ENCODE results near the gene TRIM24. TPM values are rescaled to one million over a fixed set of nuclear protein-coding genes. Genes with fewer than 3 reads are reported as not detected.

TRIM24 gene
- polyA plus RNA-seq, 3 donors = 3.5 to 8.9 (median 6.0) TPM

DNA sequence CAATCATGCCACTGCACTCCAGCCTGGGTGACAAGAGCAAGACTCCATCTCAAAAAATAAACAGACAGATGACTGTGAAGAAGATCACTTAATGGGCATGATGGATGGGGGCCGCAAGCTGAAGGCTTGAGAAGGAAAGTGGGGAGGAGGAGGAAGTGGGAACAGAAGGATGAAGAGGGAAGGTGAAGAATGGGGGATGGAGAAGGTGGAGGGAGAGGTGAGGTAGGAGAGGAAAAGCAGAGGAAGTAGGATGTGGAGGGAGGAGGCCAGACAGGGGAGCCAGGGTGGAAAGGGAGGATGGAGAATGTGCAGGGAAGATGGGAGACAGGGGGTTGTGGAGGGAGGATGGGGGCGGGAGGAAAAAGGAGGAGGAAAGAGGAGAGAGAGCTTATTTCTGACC is 172.3 kb downstream of the TRIM24 start:
- Mint-ChIP-seq H3K4me1 (no peaks in the 10 kb centered on the region), H3K27me3 (ENCODE audit: low read depth in 3 of 3) (peaks cover 0 to 2% (median 2%) of the 10 kb centered on the region in 3 donors), H3K4me3 (no peak overlapping the region), H3K9me3 (no peaks in the 10 kb centered on the region), H3K36me3 (no peaks in the 10 kb centered on the region), H3K27ac (no peak overlapping the region)
- H3K4me3 ChIP-seq (replicated peaks in 1 of 3; ENCODE audit: low read depth in 2 of 3, low read length in 3 of 3) = no peak overlapping the region
- intact Hi-C loops (cut with micrococcal nuclease) = no loop called here
- H3K9me3 ChIP-seq (replicated peaks in 1 of 2; ENCODE audit: control insufficient read depth in 1 of 2, insufficient read depth in 1 of 2, low read length in 2 of 2) = no peaks in the 10 kb centered on the region
- no peak overlapping the region for H3K27ac ChIP-seq (ENCODE audit: low read depth in 1 of 2, low read length in 2 of 2)
- H3K4me1 ChIP-seq (ENCODE audit: control insufficient read depth in 1 of 2, insufficient read depth in 2 of 2, low read length in 2 of 2) = no peaks in the 10 kb centered on the region
- H3K36me3 ChIP-seq (replicated peaks in 1 of 2; ENCODE audit: control insufficient read depth in 1 of 2, insufficient read depth in 2 of 2, low read length in 2 of 2) = no peaks in the 10 kb centered on the region
- H4K20me1 ChIP-seq (ENCODE audit: insufficient read depth, low read length) = no peaks in the 10 kb centered on the region
- H3K27me3 ChIP-seq (ENCODE audit: control insufficient read depth in 2 of 2, insufficient read depth in 2 of 2, low read length in 2 of 2) = no peaks in the 10 kb centered on the region
- DNase-seq = no peak
- TF ChIP-seq, protein P1, sequence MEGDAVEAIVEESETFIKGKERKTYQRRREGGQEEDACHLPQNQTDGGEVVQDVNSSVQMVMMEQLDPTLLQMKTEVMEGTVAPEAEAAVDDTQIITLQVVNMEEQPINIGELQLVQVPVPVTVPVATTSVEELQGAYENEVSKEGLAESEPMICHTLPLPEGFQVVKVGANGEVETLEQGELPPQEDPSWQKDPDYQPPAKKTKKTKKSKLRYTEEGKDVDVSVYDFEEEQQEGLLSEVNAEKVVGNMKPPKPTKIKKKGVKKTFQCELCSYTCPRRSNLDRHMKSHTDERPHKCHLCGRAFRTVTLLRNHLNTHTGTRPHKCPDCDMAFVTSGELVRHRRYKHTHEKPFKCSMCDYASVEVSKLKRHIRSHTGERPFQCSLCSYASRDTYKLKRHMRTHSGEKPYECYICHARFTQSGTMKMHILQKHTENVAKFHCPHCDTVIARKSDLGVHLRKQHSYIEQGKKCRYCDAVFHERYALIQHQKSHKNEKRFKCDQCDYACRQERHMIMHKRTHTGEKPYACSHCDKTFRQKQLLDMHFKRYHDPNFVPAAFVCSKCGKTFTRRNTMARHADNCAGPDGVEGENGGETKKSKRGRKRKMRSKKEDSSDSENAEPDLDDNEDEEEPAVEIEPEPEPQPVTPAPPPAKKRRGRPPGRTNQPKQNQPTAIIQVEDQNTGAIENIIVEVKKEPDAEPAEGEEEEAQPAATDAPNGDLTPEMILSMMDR (IDR thresholded peaks at IDR 0.05) = no peak
- H3K4me2 ChIP-seq (replicated peaks; ENCODE audit: extremely low read depth, low read length, poor library complexity, severe bottlenecking) = no peak overlapping the region
- 100% methylated on average over 1 of the region's 2 CpGs for WGBS (ENCODE audit: insufficient coverage)
- no peaks in the 10 kb centered on the region for H3K79me2 ChIP-seq (ENCODE audit: insufficient read depth, low read length)
- H3K9ac ChIP-seq (ENCODE audit: insufficient read depth, low read length, poor library complexity, severe bottlenecking) = no peak overlapping the region
- no peak overlapping the region for H2AFZ ChIP-seq (ENCODE audit: insufficient read depth, low read depth, low read length, poor library complexity, severe bottlenecking)

DNA sequence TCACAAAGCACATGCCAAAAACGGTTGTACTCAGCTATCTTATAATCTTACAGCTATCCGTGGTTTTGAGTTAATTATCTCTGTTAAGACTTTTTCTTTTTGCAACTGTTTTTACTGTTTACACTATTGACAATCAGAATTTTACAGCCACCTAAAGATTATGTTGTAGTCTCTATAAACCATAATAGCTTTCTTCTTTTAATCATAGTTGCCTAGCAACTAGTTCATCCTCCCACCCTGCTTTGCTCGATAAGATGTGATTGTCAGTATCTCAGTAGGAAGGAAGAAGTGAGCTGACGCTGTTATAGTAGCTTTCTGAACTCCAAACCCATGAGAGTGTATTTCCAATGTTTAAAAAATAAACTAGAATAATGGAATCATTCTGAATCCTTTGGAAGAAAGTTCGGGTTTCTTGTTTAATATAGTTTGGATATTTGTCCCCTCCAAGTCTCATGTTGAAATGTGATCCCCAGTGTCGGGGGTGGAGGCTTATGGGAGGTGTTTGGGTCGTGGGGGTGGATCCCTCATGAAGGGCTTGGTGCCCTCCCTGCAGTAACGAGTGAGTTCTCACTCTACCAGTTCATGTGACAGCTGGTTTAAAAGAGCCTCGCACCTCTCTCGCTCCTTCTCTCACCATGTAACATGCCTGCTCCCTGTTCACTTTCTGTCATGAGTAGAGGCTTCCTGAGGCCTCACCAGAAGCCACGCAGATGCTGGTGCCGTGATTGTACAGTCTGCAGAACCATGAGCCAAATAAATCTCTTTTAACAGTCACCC is 173.0 kb downstream of the TRIM24 start:
- no peak overlapping the region for H3K9ac ChIP-seq (ENCODE audit: insufficient read depth, low read length, poor library complexity, severe bottlenecking)
- no peaks in the 10 kb centered on the region for H3K9me3 Mint-ChIP-seq
- no peak for DNase-seq
- no peaks in the 10 kb centered on the region for H3K4me1 Mint-ChIP-seq
- H3K27me3 Mint-ChIP-seq (ENCODE audit: low read depth in 3 of 3) = peaks cover 0 to 2% (median 2%) of the 10 kb centered on the region in 3 donors
- no peaks in the 10 kb centered on the region for H3K4me1 ChIP-seq (ENCODE audit: control insufficient read depth in 1 of 2, insufficient read depth in 2 of 2, low read length in 2 of 2)
- no peak overlapping the region for H2AFZ ChIP-seq (ENCODE audit: insufficient read depth, low read depth, low read length, poor library complexity, severe bottlenecking)
- no peaks in the 10 kb centered on the region for H3K36me3 Mint-ChIP-seq
- H3K27ac ChIP-seq (ENCODE audit: low read depth in 1 of 2, low read length in 2 of 2) = no peak overlapping the region
- H3K4me3 ChIP-seq (replicated peaks in 1 of 3; ENCODE audit: low read depth in 2 of 3, low read length in 3 of 3) = no peak overlapping the region
- no peak overlapping the region for H3K4me3 Mint-ChIP-seq
- no peaks in the 10 kb centered on the region for H4K20me1 ChIP-seq (ENCODE audit: insufficient read depth, low read length)
- no peaks in the 10 kb centered on the region for H3K9me3 ChIP-seq (replicated peaks in 1 of 2; ENCODE audit: control insufficient read depth in 1 of 2, insufficient read depth in 1 of 2, low read length in 2 of 2)
- H3K79me2 ChIP-seq (ENCODE audit: insufficient read depth, low read length) = no peaks in the 10 kb centered on the region
- H3K27me3 ChIP-seq (ENCODE audit: control insufficient read depth in 2 of 2, insufficient read depth in 2 of 2, low read length in 2 of 2) = no peaks in the 10 kb centered on the region
- H3K36me3 ChIP-seq (replicated peaks in 1 of 2; ENCODE audit: control insufficient read depth in 1 of 2, insufficient read depth in 2 of 2, low read length in 2 of 2) = no peaks in the 10 kb centered on the region
- H3K27ac Mint-ChIP-seq = no peak overlapping the region
- H3K4me2 ChIP-seq (replicated peaks; ENCODE audit: extremely low read depth, low read length, poor library complexity, severe bottlenecking) = no peak overlapping the region
- intact Hi-C loops (cut with micrococcal nuclease) = no loop called here
- TF ChIP-seq, protein P1 (IDR thresholded peaks at IDR 0.05) = no peak
- WGBS (ENCODE audit: insufficient coverage) = 95% methylated on average over 6 of the region's 12 CpGs

Small RNA genes lying within 50 kb of the gene (small RNA-seq; reads per million reads assigned to genes)
- gene RF00561 (ENCODE audit: insufficient read length, low read depth) = not detected

Other genes starting within 250 kb of the TRIM24 start
- gene SVOPL, start 241.1 kb downstream of the TRIM24 start, polyA plus RNA-seq = not detected

Measured in CD14-positive monocyte (primary cell).